Fibroblast of lung (primary cell): Measurements from ENCODE around the gene UCP1. TPM values are rescaled to one million over a fixed set of nuclear protein-coding genes. Genes with fewer than 3 reads are reported as not detected.

Experiments
- DNase-seq, 2 donors: peaks; one replicate each; pipeline versions ENCODE4 v3.0.0 to v3.0.0-alpha.2; 2010; ENCODE audit warnings: low read depth in 2 of 2
- H2AFZ ChIP-seq: 2 replicates; pipeline ENCODE4 v1.5.1; 2012; ENCODE audit warnings: low read length, control low read depth, inconsistent platforms
- H3K27ac ChIP-seq: 2 replicates; pipeline ENCODE4 v1.5.1; 2011; ENCODE audit warnings: low read length, control low read depth; ENCODE audit not compliant: insufficient read depth
- H3K27me3 ChIP-seq: 2 replicates; pipeline ENCODE4 v1.5.1; 2011; ENCODE audit warnings: mild to moderate bottlenecking, low read length; ENCODE audit not compliant: control insufficient read depth, insufficient read depth
- H3K36me3 ChIP-seq: 2 replicates; pipeline ENCODE4 v1.5.1; 2011; ENCODE audit warnings: low read length; ENCODE audit not compliant: control insufficient read depth, insufficient read depth
- H3K4me1 ChIP-seq: 2 replicates; pipeline ENCODE4 v1.5.1; 2011; ENCODE audit warnings: low read length; ENCODE audit not compliant: control insufficient read depth, insufficient read depth; ENCODE audit errors: extremely low read depth
- H3K4me2 ChIP-seq: 2 replicates; pipeline ENCODE4 v1.5.1; 2011; ENCODE audit warnings: low read length, control low read depth; ENCODE audit not compliant: insufficient read depth; ENCODE audit errors: extremely low read depth
- H3K4me3 ChIP-seq, 4 experiments: fragments of 200-600 bp in 1 of 4; sonication (generic) in 1 of 4; replicated peaks in 1 of 4; 2 replicates each; pipeline ENCODE4 v1.5.1; 2011 to 2016; ENCODE audit warnings: low read length in 4 of 4, low read depth in 3 of 4, mild to moderate bottlenecking in 3 of 4, control low read depth in 2 of 4, inconsistent platforms in 1 of 4, mixed read lengths in 1 of 4; ENCODE audit not compliant: insufficient read depth in 1 of 4; ENCODE audit errors: control extremely low read depth in 1 of 4
- H3K79me2 ChIP-seq: 2 replicates; pipeline ENCODE4 v1.5.1; 2012; ENCODE audit warnings: mild to moderate bottlenecking, low read length, inconsistent platforms; ENCODE audit not compliant: control insufficient read depth, insufficient read depth
- H3K9ac ChIP-seq: 2 replicates; pipeline ENCODE4 v1.5.1; 2011; ENCODE audit warnings: mild to moderate bottlenecking, low read length, control low read depth; ENCODE audit not compliant: insufficient read depth
- H3K9me3 ChIP-seq: 2 replicates; pipeline ENCODE4 v1.5.1; 2012; ENCODE audit warnings: low read depth, low read length; ENCODE audit not compliant: control insufficient read depth, insufficient read depth
- H4K20me1 ChIP-seq: 2 replicates; pipeline ENCODE4 v1.5.1; 2011; ENCODE audit warnings: low read length; ENCODE audit not compliant: control insufficient read depth, insufficient read depth; ENCODE audit errors: extremely low read depth
- CTCF ChIP-seq, 2 donors: IDR thresholded peaks in 1 of 2; conservative IDR thresholded peaks in 1 of 2; 1 replicate in 1 of 2; 2 replicates in 1 of 2; pipeline ENCODE4 v1.5.1; 2011 to 2012; ENCODE audit warnings: low read length in 2 of 2, control low read depth in 1 of 2, inconsistent platforms in 1 of 2, low read depth in 1 of 2, mild to moderate bottlenecking in 1 of 2
- EZH2 ChIP-seq: IDR thresholded peaks from 2 replicates; pipeline ENCODE4 v1.5.1; 2012; ENCODE audit warnings: low read length, control low read depth, mild to moderate bottlenecking; ENCODE audit errors: missing control alignments
- polyA plus RNA-seq, 2 donors: library from polyadenylated mRNA; depleted of rRNA in 1 of 2; stranded (reverse) in 1 of 2; unstranded in 1 of 2; fragments of >200 nt; gene quantifications; 2 replicates each; pipeline ENCODE4 v1.2.1, GENCODE V29; 2011 to 2012; ENCODE audit warnings: missing spikeins in 1 of 2
- total RNA-seq: library from RNA; depleted of rRNA; stranded (reverse); fragments of >200 nt; gene quantifications from 2 replicates; pipeline ENCODE4 v1.2.1, GENCODE V29; 2014

The UCP1 gene
- total and polyA plus RNA-seq, 2 donors (not counting 1 experiment from before 2014, with no cell fraction given): not detected

- DNase-seq: no peak
- Histone ChIP-seq H3K36me3 (no peaks in the 10 kb centered on the region), H3K4me3 (no peak overlapping the region), H4K20me1 (no peaks in the 10 kb centered on the region), H3K9ac (no peak overlapping the region), H3K9me3 (no peaks in the 10 kb centered on the region), H3K4me2 (no peak overlapping the region), H2AFZ (no peak overlapping the region), H3K27ac (no peak overlapping the region), H3K4me1 (no peaks in the 10 kb centered on the region), H3K27me3 (no peaks in the 10 kb centered on the region), H3K79me2 (no peaks in the 10 kb centered on the region)
- TF ChIP-seq CTCF (conservative IDR thresholded peaks at IDR 0.05 in 1 of 2, IDR thresholded peaks at IDR 0.05 in 1 of 2; ENCODE audit: low read depth in 1 of 2, low read length in 2 of 2) (no peak), EZH2 (no peak)
Measured at GRCh38 chr4:140559696-140560095, 9.1 kb downstream of the UCP1 start.

- no peak for DNase-seq
- no peak overlapping the region for H3K27ac ChIP-seq
- H3K9ac ChIP-seq: no peak overlapping the region
- no peaks in the 10 kb centered on the region for H3K9me3 ChIP-seq
- no peak overlapping the region for H3K4me2 ChIP-seq
- H3K27me3 ChIP-seq: no peaks in the 10 kb centered on the region
- TF ChIP-seq CTCF (conservative IDR thresholded peaks at IDR 0.05 in 1 of 2, IDR thresholded peaks at IDR 0.05 in 1 of 2; ENCODE audit: low read depth in 1 of 2, low read length in 2 of 2) (no peak), EZH2 (no peak)
- H3K4me3 ChIP-seq: no peak overlapping the region
- no peaks in the 10 kb centered on the region for H4K20me1 ChIP-seq
- no peaks in the 10 kb centered on the region for H3K79me2 ChIP-seq
- no peaks in the 10 kb centered on the region for H3K36me3 ChIP-seq
- H3K4me1 ChIP-seq: no peaks in the 10 kb centered on the region
- H2AFZ ChIP-seq: no peak overlapping the region
Measured at GRCh38 chr4:140557831-140558435, 10.8 kb downstream of the UCP1 start.

- no peak for TF ChIP-seq CTCF (conservative IDR thresholded peaks at IDR 0.05 in 1 of 2, IDR thresholded peaks at IDR 0.05 in 1 of 2; ENCODE audit: low read depth in 1 of 2, low read length in 2 of 2)
- no peak for TF ChIP-seq EZH2
- Histone ChIP-seq H3K27me3 (no peaks in the 10 kb centered on the region), H3K36me3 (no peaks in the 10 kb centered on the region)
Measured at GRCh38 chr4:140556372-140557085, 12.2 kb downstream of the UCP1 start.

More at GRCh38 chr4:140556372-140557085, 12.2 kb downstream of the UCP1 start:
- no peaks in the 10 kb centered on the region for H3K79me2 ChIP-seq
- H3K4me2 ChIP-seq: no peak overlapping the region
- no peak for DNase-seq
- H3K9me3 ChIP-seq: no peaks in the 10 kb centered on the region
- no peaks in the 10 kb centered on the region for H3K4me1 ChIP-seq
- H3K9ac ChIP-seq: no peak overlapping the region
- H3K4me3 ChIP-seq: no peak overlapping the region
- H4K20me1 ChIP-seq: no peaks in the 10 kb centered on the region
- H2AFZ ChIP-seq: no peak overlapping the region
- H3K27ac ChIP-seq: no peak overlapping the region
